SK-N-MC (cell line): Measurements from ENCODE around the gene ECM1.

Experiments used
- EZH2 ChIP-seq: fragments of 200-600 bp; sonication (generic); IDR thresholded peaks from one replicate; pipeline ENCODE4 v1.6.1; 2017; ENCODE audit warnings: antibody characterized with exemption
- FOXP2 ChIP-seq: optimal IDR thresholded peaks from 2 replicates; pipeline ENCODE3; 2011; ENCODE audit warnings: mild to moderate bottlenecking, moderate library complexity; ENCODE audit not compliant: insufficient read depth; ENCODE audit errors: extremely low read length, control extremely low read depth
- POLR2AphosphoS5 ChIP-seq: IDR thresholded peaks from 2 replicates; pipeline ENCODE4 v1.6.1; 2012; ENCODE audit warnings: mild to moderate bottlenecking, low read depth, low read length, borderline replicate concordance

DNA sequence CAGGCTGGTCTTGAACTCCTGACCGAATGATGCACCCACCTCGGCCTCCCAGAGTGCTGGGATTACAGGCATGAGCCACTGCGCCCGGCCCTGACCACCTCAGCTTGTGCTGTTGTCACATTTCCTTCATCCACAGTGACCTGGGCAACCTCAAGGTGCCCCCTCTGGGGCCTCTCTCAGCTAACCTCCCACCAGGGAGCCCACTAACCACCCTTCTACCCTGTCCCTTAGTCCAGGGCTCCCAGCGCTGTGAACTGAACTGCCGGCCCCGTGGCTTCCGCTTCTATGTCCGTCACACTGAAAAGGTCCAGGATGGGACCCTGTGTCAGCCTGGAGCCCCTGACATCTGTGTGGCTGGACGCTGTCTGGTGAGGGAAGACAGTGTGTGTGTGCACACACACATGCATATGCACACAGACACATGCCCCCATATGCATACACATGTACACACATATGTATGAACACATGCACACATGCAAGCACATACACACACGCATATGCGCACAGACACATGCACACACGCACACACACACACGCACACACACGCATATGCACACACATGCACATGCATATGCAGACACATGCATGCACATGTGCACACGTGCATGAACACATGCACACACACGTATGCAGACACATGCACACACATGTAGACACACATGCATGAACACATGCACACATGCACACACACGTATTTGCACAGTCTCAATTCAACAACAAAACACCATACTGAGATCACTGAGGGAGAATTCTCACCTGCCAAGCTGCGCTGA is 47.5 kb downstream of the ECM1 start:
- TF ChIP-seq EZH2 (no peak), POLR2AphosphoS5 (no peak), FOXP2 (no peak)
